Measurements from ENCODE around the gene HEPACAM. TPM values are rescaled to one million over a fixed set of nuclear protein-coding genes. Genes with fewer than 3 reads are reported as not detected.

HEPACAM gene
- polyA plus RNA-seq, 2 of the 4 experiments (the other 2 are of a cell fraction) = not detected

GRCh38 chr11:124880958-124881357, 54.9 kb downstream of the HEPACAM start:
- 0 out of 3 replicates have a peak, but pooled peaks cover 3% of the 10 kb centered on the region for H3K4me1 ChIP-seq
- H3K4me2 ChIP-seq = no peak overlapping the region
- no peaks in the 10 kb centered on the region for H3K9me3 ChIP-seq
- no peak overlapping the region for H3K27ac ChIP-seq
- H3K4me3 ChIP-seq = no peak overlapping the region
- ChIA-PET CTCF (interaction anchor here (0.7 to 1.8 kb wide), 4 partner anchors 10 to 43 kb away, joined by 3 to 6 read pairs (median 4); no protein-coding TSS in a partner anchor), POLR2A (interaction anchor here (0.7 kb wide), 1 partner anchor 73 kb away, joined by 3 read pairs; the partner anchor contains the start of gene CCDC15)
- WGBS (ENCODE audit: missing lambda C conversion rate) = 46% methylated on average over 3 of the region's 3 CpGs
- ATAC-seq (no peak), DNase-seq (ENCODE audit: low read depth in 1 of 2, low spot score in 1 of 2) (no peak), FAIRE-seq (no peak)
- no peak for TF ChIP-seq TFCP2L1 (CRISPR knock-in tag; IDR thresholded peaks at IDR 0.05)
- no peak for TF ChIP-seq GATA3 (IDR thresholded peaks at IDR 0.05; ENCODE audit: borderline replicate concordance)
- no peak for TF ChIP-seq BHLHE40 (IDR thresholded peaks at IDR 0.05; ENCODE audit: low read depth, low read length)
- no peak for TF ChIP-seq EP300 (IDR thresholded peaks at IDR 0.05)

GRCh38 chr11:124880290-124880611, 55.6 kb downstream of the HEPACAM start:
- H3K27ac ChIP-seq = no peak overlapping the region
- FAIRE-seq = no peak

GRCh38 chr11:124879493-124880289, 56.2 kb downstream of the HEPACAM start:
- 85% methylated on average over 6 of the region's 16 CpGs for WGBS (ENCODE audit: missing lambda C conversion rate)
- Histone ChIP-seq H3K4me3 (no peak overlapping the region), H3K27ac (no peak overlapping the region), H3K9me3 (no peaks in the 10 kb centered on the region), H3K4me2 (no peak overlapping the region), H3K4me1 (peaks cover 6% of the 10 kb centered on the region; the same call in 1 of the 3 replicates)
- TF ChIP-seq KDM1A (IDR thresholded peaks at IDR 0.05; ENCODE audit: low read depth) (no peak), CHD2 (IDR thresholded peaks at IDR 0.05; ENCODE audit: low read length, partially characterized antibody) (no peak), ZSCAN20 (CRISPR knock-in tag; IDR thresholded peaks at IDR 0.05) (no peak), ESRRA (IDR thresholded peaks at IDR 0.05; ENCODE audit: borderline replicate concordance, low read length) (no peak), CTCF (IDR thresholded peaks at IDR 0.05) (no peak), CBX8 (IDR thresholded peaks at IDR 0.05) (no peak), HOXB13 (CRISPR knock-in tag; IDR thresholded peaks at IDR 0.05; ENCODE audit: low read depth) (no peak), HMGXB4 (CRISPR knock-in tag; IDR thresholded peaks at IDR 0.05; ENCODE audit: borderline replicate concordance) (no peak), E2F6 (IDR thresholded peaks at IDR 0.05; ENCODE audit: borderline replicate concordance, low read depth) (no peak), FOSL2 (IDR thresholded peaks at IDR 0.05) (no peak), FOSL2 (CRISPR knock-in tag; IDR thresholded peaks at IDR 0.05) (no peak)
- POLR2A ChIA-PET = no interaction called here
- no peak for FAIRE-seq
- no peak for ATAC-seq
- CTCF ChIA-PET = interaction anchor here (1.0 to 2.2 kb wide), 3 partner anchors 11 to 42 kb away, joined by 3 to 6 read pairs (median 5); no protein-coding TSS in a partner anchor
- no peak for DNase-seq (ENCODE audit: low read depth in 1 of 2, low spot score in 1 of 2)

More at GRCh38 chr11:124880290-124880611, 55.6 kb downstream of the HEPACAM start:
- ChIA-PET CTCF (interaction anchor here (1.0 to 1.8 kb wide), 3 partner anchors 11 to 42 kb away, joined by 3 to 6 read pairs (median 4); no protein-coding TSS in a partner anchor), POLR2A (no interaction called here)
- no peak overlapping the region for H3K4me2 ChIP-seq
- peaks cover 6% of the 10 kb centered on the region; the same call in 1 of the 3 replicates for H3K4me1 ChIP-seq
- ATAC-seq (no peak), DNase-seq (ENCODE audit: low read depth in 1 of 2, low spot score in 1 of 2) (no peak)
- TF ChIP-seq KDM5A (IDR thresholded peaks at IDR 0.05) = no peak
- no peak for TF ChIP-seq HES2 (IDR thresholded peaks at IDR 0.05)
- no peak for TF ChIP-seq NPAS2 (CRISPR knock-in tag; IDR thresholded peaks at IDR 0.05; ENCODE audit: borderline replicate concordance)
- TF ChIP-seq HOXA7 (CRISPR knock-in tag; IDR thresholded peaks at IDR 0.05) = no peak
- no peak for TF ChIP-seq MAFK (IDR thresholded peaks at IDR 0.05; ENCODE audit: partially characterized antibody)
- no peak for TF ChIP-seq REST (IDR thresholded peaks at IDR 0.05)
- no peak for TF ChIP-seq RARB (CRISPR knock-in tag; IDR thresholded peaks at IDR 0.05)
- no peak for TF ChIP-seq FOSL2 (IDR thresholded peaks at IDR 0.05)
- TF ChIP-seq FOSL2 (CRISPR knock-in tag; IDR thresholded peaks at IDR 0.05) = no peak
- no peak for TF ChIP-seq POLR2AphosphoS2 (conservative IDR thresholded peaks at IDR 0.05; ENCODE audit: low read length)
- no peak for TF ChIP-seq RCOR1 (IDR thresholded peaks at IDR 0.05; ENCODE audit: low read depth, low read length)
- no peak for TF ChIP-seq EHF (CRISPR knock-in tag; IDR thresholded peaks at IDR 0.05)
- no peak overlapping the region for H3K4me3 ChIP-seq
- no peaks in the 10 kb centered on the region for H3K9me3 ChIP-seq
- WGBS (ENCODE audit: missing lambda C conversion rate) = 80% methylated on average over 3 of the region's 10 CpGs

All from A549 (cell line).